H9 (cell line): Measurements from ENCODE around the gene MAEA. TPM values are rescaled to one million over a fixed set of nuclear protein-coding genes. Genes with fewer than 3 reads are reported as not detected.

Experiments
- DNase-seq: peaks from one replicate; pipeline ENCODE4 v3.0.0-alpha.2; 2017
- H2AFZ ChIP-seq: one replicate; pipeline ENCODE4 v1.6.1; 2013; ENCODE audit warnings: mild to moderate bottlenecking, low read length, control low read depth, moderate library complexity
- H2AK5ac ChIP-seq: 2 replicates; pipeline ENCODE4 v1.6.1; 2013; ENCODE audit warnings: low read length, control low read depth, mixed read lengths; ENCODE audit not compliant: insufficient read length
- H2BK120ac ChIP-seq: one replicate; pipeline ENCODE4 v1.6.1; 2013; ENCODE audit warnings: low read depth, mild to moderate bottlenecking, low read length, control low read depth, inconsistent platforms; ENCODE audit not compliant: poor library complexity, severe bottlenecking
- H2BK12ac ChIP-seq: 2 replicates; pipeline ENCODE4 v1.6.1; 2013; ENCODE audit warnings: low read length, control low read depth, mixed read lengths, low read depth; ENCODE audit not compliant: insufficient read length
- H2BK15ac ChIP-seq: 2 replicates; pipeline ENCODE4 v1.6.1; 2013; ENCODE audit warnings: low read depth, low read length, control low read depth
- H2BK20ac ChIP-seq: one replicate; pipeline ENCODE4 v1.6.1; 2013; ENCODE audit warnings: low read depth, mild to moderate bottlenecking, low read length, control low read depth, inconsistent platforms; ENCODE audit not compliant: poor library complexity, severe bottlenecking
- H2BK5ac ChIP-seq: 2 replicates; pipeline ENCODE4 v1.6.1; 2013; ENCODE audit warnings: low read length, control low read depth, mixed read lengths; ENCODE audit not compliant: insufficient read length
- H3K14ac ChIP-seq: 2 replicates; pipeline ENCODE4 v1.6.1; 2013; ENCODE audit warnings: low read length, control low read depth; ENCODE audit not compliant: insufficient read depth
- H3K18ac ChIP-seq: 2 replicates; pipeline ENCODE4 v1.6.1; 2013; ENCODE audit warnings: low read depth, mild to moderate bottlenecking, mixed read lengths, low read length, control low read depth; ENCODE audit not compliant: insufficient read length
- H3K23ac ChIP-seq: 2 replicates; pipeline ENCODE4 v1.6.1; 2013; ENCODE audit warnings: low read length, control low read depth, mixed read lengths, low read depth; ENCODE audit not compliant: insufficient read length
- H3K23me2 ChIP-seq: 2 replicates; pipeline ENCODE4 v1.6.1; 2013; ENCODE audit warnings: low read depth, mild to moderate bottlenecking, mixed read lengths, low read length, control low read depth; ENCODE audit not compliant: insufficient read length, poor library complexity, severe bottlenecking
- H3K27ac ChIP-seq: 2 replicates; pipeline ENCODE4 v1.5.1; 2013; ENCODE audit warnings: low read length, control low read depth, mixed read lengths, low read depth; ENCODE audit not compliant: insufficient read length
- H3K27me3 ChIP-seq: 2 replicates; pipeline ENCODE4 v1.6.1; 2013; ENCODE audit warnings: low read length, control low read depth, inconsistent platforms; ENCODE audit not compliant: insufficient read depth
- H3K4ac ChIP-seq: 2 replicates; pipeline ENCODE4 v1.6.1; 2013; ENCODE audit warnings: low read depth, mild to moderate bottlenecking, control low read depth, inconsistent platforms, low read length, moderate library complexity
- H3K4me1 ChIP-seq: 2 replicates; pipeline ENCODE4 v1.6.1; 2013; ENCODE audit warnings: low read length, control low read depth, inconsistent platforms; ENCODE audit not compliant: insufficient read depth
- H3K4me2 ChIP-seq: 2 replicates; pipeline ENCODE4 v1.6.1; 2013; ENCODE audit warnings: low read length, control low read depth, mixed read lengths; ENCODE audit not compliant: insufficient read length, insufficient read depth
- H3K56ac ChIP-seq: 2 replicates; pipeline ENCODE4 v1.6.1; 2013; ENCODE audit warnings: low read depth, mild to moderate bottlenecking, mixed read lengths, low read length, control low read depth; ENCODE audit not compliant: insufficient read length
- H3K79me1 ChIP-seq: 2 replicates; pipeline ENCODE4 v1.6.1; 2013; ENCODE audit warnings: low read depth, mild to moderate bottlenecking, moderate library complexity, low read length, control low read depth, inconsistent platforms; ENCODE audit not compliant: insufficient read depth, poor library complexity, severe bottlenecking
- H3K79me2 ChIP-seq: 2 replicates; pipeline ENCODE4 v1.6.1; 2013; ENCODE audit warnings: low read length, control low read depth, inconsistent platforms; ENCODE audit not compliant: insufficient read depth
- H3K9ac ChIP-seq: 2 replicates; pipeline ENCODE4 v1.6.1; 2013; ENCODE audit warnings: low read length, control low read depth, mixed read lengths; ENCODE audit not compliant: insufficient read length; ENCODE audit errors: extremely low read depth
- H3K9me3 ChIP-seq: one replicate; pipeline ENCODE4 v1.6.1; 2013; ENCODE audit warnings: low read depth, low read length, inconsistent platforms; ENCODE audit not compliant: control insufficient read depth
- H3T11ph ChIP-seq: one replicate; pipeline ENCODE4 v1.6.1; 2013; ENCODE audit warnings: mild to moderate bottlenecking, low read length, control low read depth, inconsistent platforms
- H4K20me1 ChIP-seq: one replicate; pipeline ENCODE4 v1.6.1; 2013; ENCODE audit not compliant: control insufficient read depth, insufficient read length, insufficient read depth
- H4K5ac ChIP-seq: 2 replicates; pipeline ENCODE4 v1.6.1; 2013; ENCODE audit warnings: low read depth, mild to moderate bottlenecking, mixed read lengths, low read length, control low read depth; ENCODE audit not compliant: insufficient read length
- H4K8ac ChIP-seq: replicated peaks from 2 replicates; pipeline ENCODE4 v1.6.1; 2013; ENCODE audit warnings: low read length, control low read depth, mixed read lengths, low read depth; ENCODE audit not compliant: insufficient read length
- H4K91ac ChIP-seq: 2 replicates; pipeline ENCODE4 v1.6.1; 2013; ENCODE audit warnings: low read depth, mild to moderate bottlenecking, moderate library complexity, mixed read lengths, low read length, control low read depth; ENCODE audit not compliant: insufficient read length
- H3K27ac Mint-ChIP-seq, 3 experiments: 2 replicates in 2 of 3; 3 replicates in 1 of 3; pipeline ENCODE4 v1.8.0; 2020 to 2021; ENCODE audit warnings: mixed read lengths in 3 of 3, mild to moderate bottlenecking in 1 of 3, moderate library complexity in 1 of 3
- H3K27me3 Mint-ChIP-seq: 2 replicates; pipeline ENCODE4 v1.8.0; 2021; ENCODE audit warnings: low read depth, mild to moderate bottlenecking, moderate library complexity, mixed read lengths
- H3K36me3 Mint-ChIP-seq, 3 experiments: 2 replicates in 2 of 3; 3 replicates in 1 of 3; pipeline ENCODE4 v1.8.0; 2020 to 2021; ENCODE audit warnings: low read depth in 3 of 3, mixed read lengths in 3 of 3; ENCODE audit not compliant: insufficient read depth in 1 of 3
- H3K4me1 Mint-ChIP-seq, 2 experiments: 2 replicates each; pipeline ENCODE4 v1.8.0; 2020; ENCODE audit warnings: mixed read lengths in 2 of 2
- H3K4me3 Mint-ChIP-seq, 2 experiments: 2 replicates in 1 of 2; 3 replicates in 1 of 2; pipeline ENCODE4 v1.8.0; 2020 to 2021; ENCODE audit warnings: mild to moderate bottlenecking in 2 of 2, mixed read lengths in 2 of 2, moderate library complexity in 1 of 2
- H3K9me3 Mint-ChIP-seq, 2 experiments: 2 replicates in 1 of 2; 3 replicates in 1 of 2; pipeline ENCODE4 v1.8.0; 2020; ENCODE audit warnings: mild to moderate bottlenecking in 2 of 2, mixed read lengths in 2 of 2, moderate library complexity in 1 of 2
- CTCF ChIP-seq: fragments of 200-600 bp; sonication (generic); conservative IDR thresholded peaks from 3 replicates; pipeline ENCODE4 v1.8.0; 2021; ENCODE audit warnings: antibody characterized with exemption, mild to moderate bottlenecking
- WGBS: extraction: QIAGEN DNeasy Blood & Tissue Kit; methylation state at CpG from one replicate; pipeline ENCODE4 v1.1.7; 2013; ENCODE audit warnings: missing lambda C conversion rate, low lambda C conversion rate, mixed read lengths; ENCODE audit not compliant: insufficient read length; ENCODE audit errors: extremely low coverage; 5-methylcytosine and 5-hydroxymethylcytosine counted together
- total RNA-seq: library from RNA; stranded (reverse); gene quantifications from 2 replicates; pipeline ENCODE4 v1.2.1, GENCODE V29; 2021

Gene MAEA
- total RNA-seq, 1 experiment from 2014 or later: 85.6 TPM

- no peak overlapping the region for H4K8ac ChIP-seq
- no peak overlapping the region for H3K4ac ChIP-seq
- no peak for DNase-seq
- H2AK5ac ChIP-seq: no peak overlapping the region
- H3K27me3 ChIP-seq: no peaks in the 10 kb centered on the region
- Mint-ChIP-seq H3K27me3 (no peaks in the 10 kb centered on the region), H3K27ac (no peak overlapping the region; a peak in 1 of 7 replicates), H3K4me3 (no peak overlapping the region), H3K36me3 (peaks cover 11 to 40% (median 29%) of the 10 kb centered on the region in 3 experiments; a peak in 6 of 7 replicates), H3K4me1 (no peaks in the 10 kb centered on the region), H3K9me3 (no peaks in the 10 kb centered on the region)
- no peak overlapping the region for H2BK20ac ChIP-seq
- H3K9me3 ChIP-seq: no peaks in the 10 kb centered on the region
- no peak overlapping the region for H3K9ac ChIP-seq
- no peak overlapping the region for H3K23ac ChIP-seq
- no peak overlapping the region for H4K91ac ChIP-seq
- H3K18ac ChIP-seq: no peak overlapping the region
- WGBS: no CpG with 5 or more reads among the region's 51 CpGs
- no peak overlapping the region for H3K14ac ChIP-seq
- no peak overlapping the region for H2BK15ac ChIP-seq
- no peaks in the 10 kb centered on the region for H3K4me1 ChIP-seq
- H2AFZ ChIP-seq: no peak overlapping the region
- no peaks in the 10 kb centered on the region for H4K20me1 ChIP-seq
- no peak overlapping the region for H3K27ac ChIP-seq
- no peak overlapping the region for H2BK5ac ChIP-seq
- H3T11ph ChIP-seq: no peak overlapping the region
- no peak overlapping the region for H4K5ac ChIP-seq
- H3K23me2 ChIP-seq: no peaks in the 10 kb centered on the region
- no peaks in the 10 kb centered on the region; the same call in 1 of the 2 replicates for H3K79me2 ChIP-seq
- TF ChIP-seq CTCF: no peak
- H2BK12ac ChIP-seq: no peak overlapping the region
- no peak overlapping the region for H3K56ac ChIP-seq
- no peaks in the 10 kb centered on the region for H3K79me1 ChIP-seq
- H2BK120ac ChIP-seq: no peak overlapping the region
- no peak overlapping the region for H3K4me2 ChIP-seq
Measured at GRCh38 chr4:1328267-1329155, 38.8 kb downstream of the MAEA start.
